Kidney (tissue), 14 donors: ENCODE results near the gene SH2D6. TPM values are rescaled to one million over a fixed set of nuclear protein-coding genes. Genes with fewer than 3 reads are reported as not detected.

ENCODE experiments used
- DNase-seq, 5 donors: peaks; one replicate each; pipeline ENCODE4 v3.0.0-alpha.2; 2013 to 2020
- FAIRE-seq: peaks from 2 replicates; lab custom pipeline; 2012; peaks lifted over from hg19 to GRCh38; lab: Jason Lieb, UNC
- H3K27ac ChIP-seq, 2 donors: one replicate each; pipeline ENCODE4 v1.7.0; 2013; ENCODE audit warnings: low read depth in 2 of 2, low read length in 2 of 2, inconsistent platforms in 1 of 2
- H3K27me3 ChIP-seq: one replicate; pipeline ENCODE4 v1.7.1; 2013; ENCODE audit warnings: low read length, inconsistent platforms; ENCODE audit not compliant: control insufficient read depth, insufficient read depth
- H3K36me3 ChIP-seq, 3 donors: one replicate each; pipeline versions ENCODE4 v1.7.0 to v1.7.1; 2013; ENCODE audit warnings: low read length in 3 of 3, control low read depth in 1 of 3, inconsistent platforms in 1 of 3; ENCODE audit not compliant: insufficient read depth in 3 of 3, control insufficient read depth in 2 of 3
- H3K4me1 ChIP-seq, 3 donors: one replicate each; pipeline versions ENCODE4 v1.7.0 to v1.7.1; 2013; ENCODE audit warnings: low read length in 3 of 3, inconsistent platforms in 1 of 3, low read depth in 1 of 3; ENCODE audit not compliant: control insufficient read depth in 2 of 3, insufficient read depth in 2 of 3
- H3K4me3 ChIP-seq, 3 donors: one replicate each; pipeline versions ENCODE4 v1.7.0 to v1.8.1; 2013; ENCODE audit warnings: low read length in 3 of 3, control low read depth in 1 of 3, inconsistent platforms in 1 of 3
- H3K9ac ChIP-seq, 3 donors: one replicate each; pipeline versions ENCODE4 v1.7.0 to v1.7.1; 2013; ENCODE audit warnings: low read length in 3 of 3, control low read depth in 1 of 3, inconsistent platforms in 1 of 3
- H3K9me3 ChIP-seq, 3 donors: one replicate each; pipeline versions ENCODE4 v1.7.0 to v1.7.1; 2013; ENCODE audit warnings: low read length in 3 of 3, control low read depth in 1 of 3, inconsistent platforms in 1 of 3; ENCODE audit not compliant: control insufficient read depth in 2 of 3, insufficient read depth in 1 of 3
- intact Hi-C: fragments of 100-400 bp; cut with DNase I; formaldehyde crosslinking; loops from one replicate; pipeline ENCODE4 v1.11.1; 2022
- polyA plus RNA-seq: library from polyadenylated mRNA; stranded (reverse); fragments of 350-450 nt; fragmentation: Illumina TruSeq; extraction: RNeasy Lipid Tissue Mini Kit (QIAGEN cat#74804); gene quantifications from one replicate; pipeline ENCODE4 v1.2.3, GENCODE V29; 2014; ENCODE audit warnings: low read depth, low replicate concordance; ENCODE audit not compliant: insufficient read depth
- total RNA-seq: library from RNA; stranded (reverse); fragmentation: NEBNext Ultra II Directional; extraction: Animal tissue kit (Norgen Biotek cat#: 25700); gene quantifications from one replicate; pipeline ENCODE4 v1.2.1, GENCODE V29; 2021
- TF ChIP-seq, protein P1 (sequence below): IDR thresholded peaks from 3 replicates; pipeline ENCODE4 v1.5.1; 2012; ENCODE audit warnings: mild to moderate bottlenecking, moderate library complexity, borderline replicate concordance; ENCODE audit not compliant: insufficient read depth; ENCODE audit errors: extremely low read depth
- donor health status: control.
- donor health status: control.
- donor health status: control.
- donor health status: control.
- donor health status: control.
- donor health status: DM: yes; HTN: yes; CAD: no.
- donor health status: Normal renal cell carcinoma (clear cell type).

Gene SH2D6
- total and polyA plus RNA-seq, 2 donors from 2014 or later: 0.98 to 3.2 TPM

DNA sequence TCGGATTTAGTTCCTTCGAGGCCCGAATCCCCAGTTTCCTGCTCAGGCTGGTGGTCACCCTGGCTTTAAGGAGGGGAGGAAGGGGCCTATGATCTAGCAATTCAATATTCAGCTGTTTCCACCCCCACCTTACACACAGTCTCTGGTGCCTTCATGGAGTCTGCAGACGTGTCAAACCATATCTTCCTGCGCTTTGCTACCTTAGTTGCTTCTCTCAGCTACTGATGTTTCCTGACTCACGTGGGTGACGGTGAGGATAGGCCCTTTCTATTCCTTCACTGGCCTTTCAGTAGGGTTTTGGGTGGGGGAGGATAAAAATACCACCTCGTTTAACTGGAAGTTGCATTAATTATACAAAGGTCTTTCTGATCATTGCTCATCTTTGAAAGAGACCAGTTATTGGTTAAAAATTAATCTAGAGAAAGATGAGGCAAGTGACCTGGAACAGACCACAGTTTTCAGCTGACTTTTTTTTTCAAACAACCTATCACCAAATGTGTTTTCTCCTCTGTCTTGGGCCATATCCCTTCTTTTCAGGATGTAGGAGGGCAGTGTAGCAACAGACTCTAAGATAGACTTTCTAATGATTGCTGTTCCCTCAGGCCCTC lies 49.7 kb downstream of the SH2D6 start:
- peaks cover 2 to 20% (median 11%) of the 10 kb centered on the region in 3 donors for H3K4me1 ChIP-seq
- FAIRE-seq (no peak), DNase-seq (peak in 1 of 5 donors; percentile 15)
- intact Hi-C loops: no loop called here
- no peak overlapping the region for H3K9ac ChIP-seq
- TF ChIP-seq, protein P1, sequence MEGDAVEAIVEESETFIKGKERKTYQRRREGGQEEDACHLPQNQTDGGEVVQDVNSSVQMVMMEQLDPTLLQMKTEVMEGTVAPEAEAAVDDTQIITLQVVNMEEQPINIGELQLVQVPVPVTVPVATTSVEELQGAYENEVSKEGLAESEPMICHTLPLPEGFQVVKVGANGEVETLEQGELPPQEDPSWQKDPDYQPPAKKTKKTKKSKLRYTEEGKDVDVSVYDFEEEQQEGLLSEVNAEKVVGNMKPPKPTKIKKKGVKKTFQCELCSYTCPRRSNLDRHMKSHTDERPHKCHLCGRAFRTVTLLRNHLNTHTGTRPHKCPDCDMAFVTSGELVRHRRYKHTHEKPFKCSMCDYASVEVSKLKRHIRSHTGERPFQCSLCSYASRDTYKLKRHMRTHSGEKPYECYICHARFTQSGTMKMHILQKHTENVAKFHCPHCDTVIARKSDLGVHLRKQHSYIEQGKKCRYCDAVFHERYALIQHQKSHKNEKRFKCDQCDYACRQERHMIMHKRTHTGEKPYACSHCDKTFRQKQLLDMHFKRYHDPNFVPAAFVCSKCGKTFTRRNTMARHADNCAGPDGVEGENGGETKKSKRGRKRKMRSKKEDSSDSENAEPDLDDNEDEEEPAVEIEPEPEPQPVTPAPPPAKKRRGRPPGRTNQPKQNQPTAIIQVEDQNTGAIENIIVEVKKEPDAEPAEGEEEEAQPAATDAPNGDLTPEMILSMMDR: no peak
- H3K27ac ChIP-seq: peak overlapping the region; percentile 74 to 78
- no peak overlapping the region for H3K4me3 ChIP-seq
- H3K9me3 ChIP-seq: no peaks in the 10 kb centered on the region
- no peaks in the 10 kb centered on the region for H3K27me3 ChIP-seq
- H3K36me3 ChIP-seq: no peaks in the 10 kb centered on the region

DNA sequence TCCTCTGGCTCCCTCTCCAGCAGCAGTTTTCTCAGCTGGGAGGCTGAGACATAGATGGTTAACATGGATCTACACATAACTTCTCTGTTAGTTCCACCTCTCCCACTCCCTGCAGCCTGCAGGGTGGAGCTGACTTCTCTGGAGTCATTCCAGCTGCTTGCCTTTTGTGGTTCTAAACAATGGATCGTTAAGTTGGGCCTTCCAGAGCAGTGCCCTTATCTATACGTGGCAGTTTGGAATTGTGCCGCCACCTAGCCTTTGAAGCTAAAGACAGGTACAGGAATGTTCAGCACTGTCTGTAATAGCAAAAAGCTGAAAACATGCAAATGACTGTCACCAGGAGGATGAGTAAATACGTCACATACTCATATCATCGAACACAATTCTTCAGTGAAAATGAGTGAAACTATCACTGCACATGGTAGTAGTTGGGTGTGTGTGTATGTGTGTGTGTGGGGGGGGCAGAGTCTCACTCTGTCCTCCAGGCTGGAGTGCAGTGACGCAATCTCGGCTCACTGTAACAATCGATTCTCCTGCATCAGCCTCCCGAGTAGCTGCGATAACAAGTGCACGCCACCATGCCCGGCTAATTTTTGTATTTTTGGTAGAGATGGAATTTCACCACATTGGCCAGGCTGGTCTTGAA lies 50.3 kb downstream of the SH2D6 start:
- intact Hi-C loops: no loop called here
- DNase-seq: peak in 3 of 5 donors; percentile 25 to 84 (median 79)
- peak overlapping the region in 1 of 3 donors; percentile 7 for H3K4me3 ChIP-seq
- peaks cover 2 to 20% (median 11%) of the 10 kb centered on the region in 3 donors for H3K4me1 ChIP-seq
- H3K9ac ChIP-seq: no peak overlapping the region
- H3K27me3 ChIP-seq: no peaks in the 10 kb centered on the region
- H3K36me3 ChIP-seq: no peaks in the 10 kb centered on the region
- no peaks in the 10 kb centered on the region for H3K9me3 ChIP-seq
- TF ChIP-seq, protein P1: no peak
- FAIRE-seq: no peak
- H3K27ac ChIP-seq: peak overlapping the region; percentile 20 to 74

DNA sequence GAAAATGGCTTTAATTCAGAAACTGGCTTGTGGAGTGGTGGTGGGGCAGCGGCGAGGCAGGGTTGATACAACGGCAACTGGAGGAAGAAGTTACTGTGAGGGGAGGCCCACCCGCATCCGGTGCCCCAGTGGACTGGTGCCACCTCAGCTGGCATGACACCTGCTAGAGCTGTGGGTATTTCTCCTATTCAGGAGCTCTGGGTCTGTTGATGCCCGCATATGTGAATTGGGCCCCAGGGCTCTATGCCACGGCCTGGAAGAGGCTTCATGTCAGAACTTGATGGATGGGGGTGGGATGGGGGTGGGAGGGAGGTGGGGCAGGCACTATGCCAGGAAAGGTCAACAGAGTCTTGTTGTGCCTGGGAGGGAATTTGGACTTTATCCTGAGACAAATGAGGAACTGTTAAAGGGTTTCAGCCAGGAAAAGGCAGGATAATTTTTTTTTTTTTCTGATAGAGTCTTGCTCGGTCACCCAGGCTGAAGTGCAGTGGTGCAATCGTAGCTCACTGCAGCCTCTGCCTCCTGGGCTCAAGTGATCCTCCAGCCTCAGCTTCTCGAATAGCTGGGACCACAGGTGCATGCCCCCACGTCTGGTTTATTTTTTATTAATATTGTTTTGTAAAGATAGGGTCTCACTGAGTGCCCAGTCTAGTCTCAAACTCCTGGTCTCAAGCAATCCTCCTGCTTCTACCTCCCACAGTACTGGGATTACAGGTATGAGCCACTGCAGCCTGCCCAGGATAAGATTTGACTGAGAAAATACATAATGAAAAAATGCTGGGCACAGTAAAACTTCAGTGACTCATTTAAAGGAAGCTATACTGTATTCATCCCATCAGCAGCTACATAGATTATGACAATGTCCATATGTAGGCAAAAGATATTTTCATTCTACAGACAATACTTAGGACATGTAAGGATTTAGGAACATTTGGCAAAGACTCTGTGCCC lies 52.6 kb downstream of the SH2D6 start:
- no peaks in the 10 kb centered on the region for H3K36me3 ChIP-seq
- intact Hi-C loops: no loop called here
- TF ChIP-seq, protein P1: no peak
- FAIRE-seq (no peak), DNase-seq (peak in 4 of 5 donors; percentile 19 to 54 (median 42))
- no peak overlapping the region for H3K9ac ChIP-seq
- peak overlapping the region; percentile 23 to 26 for H3K27ac ChIP-seq
- H3K4me3 ChIP-seq: no peak overlapping the region
- peaks cover 2 to 20% (median 12%) of the 10 kb centered on the region in 3 donors for H3K4me1 ChIP-seq
- no peaks in the 10 kb centered on the region for H3K9me3 ChIP-seq
- no peaks in the 10 kb centered on the region for H3K27me3 ChIP-seq
